ENCODE measurements around the gene DUSP22.

DNA sequence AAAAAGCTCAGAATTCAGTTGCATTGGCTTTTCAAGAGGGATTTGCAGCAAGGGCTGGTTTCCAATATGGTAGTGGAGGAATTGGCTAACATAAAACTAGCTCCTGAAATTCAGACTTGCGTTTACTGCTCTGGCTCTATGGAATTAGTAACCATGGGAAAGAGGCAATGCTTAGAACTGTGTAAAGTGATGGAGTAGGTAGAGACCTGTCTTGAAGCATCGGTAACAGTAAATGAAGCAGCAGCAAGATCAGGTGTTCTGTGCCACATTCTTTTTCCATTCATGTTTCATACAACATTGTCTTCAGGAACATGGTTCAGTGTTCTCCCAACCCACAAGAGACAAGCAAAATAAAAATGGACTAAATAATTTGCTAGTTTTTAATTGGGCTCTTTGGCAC is 105.8 kb downstream of the DUSP22 start:
- no peak for TF ChIP-seq EP300 (IDR thresholded peaks at IDR 0.05)
- no peak for TF ChIP-seq POLR2A (IDR thresholded peaks at IDR 0.05)
- TF ChIP-seq POLR2AphosphoS5 (IDR thresholded peaks at IDR 0.05), result no peak
- TF ChIP-seq, protein P1, sequence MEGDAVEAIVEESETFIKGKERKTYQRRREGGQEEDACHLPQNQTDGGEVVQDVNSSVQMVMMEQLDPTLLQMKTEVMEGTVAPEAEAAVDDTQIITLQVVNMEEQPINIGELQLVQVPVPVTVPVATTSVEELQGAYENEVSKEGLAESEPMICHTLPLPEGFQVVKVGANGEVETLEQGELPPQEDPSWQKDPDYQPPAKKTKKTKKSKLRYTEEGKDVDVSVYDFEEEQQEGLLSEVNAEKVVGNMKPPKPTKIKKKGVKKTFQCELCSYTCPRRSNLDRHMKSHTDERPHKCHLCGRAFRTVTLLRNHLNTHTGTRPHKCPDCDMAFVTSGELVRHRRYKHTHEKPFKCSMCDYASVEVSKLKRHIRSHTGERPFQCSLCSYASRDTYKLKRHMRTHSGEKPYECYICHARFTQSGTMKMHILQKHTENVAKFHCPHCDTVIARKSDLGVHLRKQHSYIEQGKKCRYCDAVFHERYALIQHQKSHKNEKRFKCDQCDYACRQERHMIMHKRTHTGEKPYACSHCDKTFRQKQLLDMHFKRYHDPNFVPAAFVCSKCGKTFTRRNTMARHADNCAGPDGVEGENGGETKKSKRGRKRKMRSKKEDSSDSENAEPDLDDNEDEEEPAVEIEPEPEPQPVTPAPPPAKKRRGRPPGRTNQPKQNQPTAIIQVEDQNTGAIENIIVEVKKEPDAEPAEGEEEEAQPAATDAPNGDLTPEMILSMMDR (IDR thresholded peaks at IDR 0.05), result no peak

Measured in upper lobe of left lung (tissue), 4 donors.